CD4-positive, alpha-beta T cell (primary cell): Measurements from ENCODE around the gene THADA. TPM values are rescaled to one million over a fixed set of nuclear protein-coding genes. Genes with fewer than 3 reads are reported as not detected.
A peak's percentile ranks its signal among the peaks of the same experiment; 100 is the strongest.

Experiments used
- ATAC-seq: fragments of 200-7000 bp; cut with Tn5 transposase; one replicate; pipeline ENCODE4 v1.10.0; 2022; ENCODE audit warnings: mild to moderate bottlenecking; ENCODE audit not compliant: poor library complexity
- CTCF ChIA-PET: fragments of 350-600 bp; sonication (Branson Sonifier 250); formaldehyde crosslinking; loops from one replicate; lab custom pipeline; 2021; ENCODE audit warnings: antibody characterized with exemption, inconsistent platforms; lab: Charles Lee
- POLR2A ChIA-PET: fragments of 350-600 bp; sonication (Branson Sonifier 250); formaldehyde crosslinking; loops from one replicate; lab custom pipeline; 2021; ENCODE audit warnings: antibody characterized with exemption, inconsistent platforms; lab: Charles Lee
- DNase-seq, 14 experiments: peaks; one replicate each; pipeline ENCODE4 v3.0.0-alpha.2; 2013 to 2020; ENCODE audit warnings: mixed read lengths in 2 of 14
- H3K27ac ChIP-seq, 2 donors: one replicate each; pipeline versions ENCODE4 v1.5.1 to v1.7.0; 2013; ENCODE audit warnings: low read length in 2 of 2, low read depth in 1 of 2, mild to moderate bottlenecking in 1 of 2
- H3K27me3 ChIP-seq, 2 experiments: 1 replicate in 1 of 2; 2 replicates in 1 of 2; pipeline versions ENCODE4 v1.6.1 to v1.7.0; 2013; ENCODE audit warnings: low read length in 2 of 2, control low read depth in 1 of 2, mild to moderate bottlenecking in 1 of 2, moderate library complexity in 1 of 2; ENCODE audit not compliant: insufficient read depth in 2 of 2, control insufficient read depth in 1 of 2
- H3K36me3 ChIP-seq: one replicate; pipeline ENCODE4 v1.6.1; 2013; ENCODE audit warnings: low read length, control low read depth; ENCODE audit not compliant: insufficient read depth
- H3K4me1 ChIP-seq: one replicate; pipeline ENCODE4 v1.6.1; 2013; ENCODE audit warnings: low read length, control low read depth; ENCODE audit not compliant: insufficient read depth
- H3K4me3 ChIP-seq: one replicate; pipeline ENCODE4 v1.5.1; 2013; ENCODE audit warnings: mild to moderate bottlenecking, low read length, moderate library complexity
- H3K9me3 ChIP-seq, 2 experiments: 1 replicate in 1 of 2; 2 replicates in 1 of 2; pipeline versions ENCODE4 v1.6.1 to v1.7.0; 2013; ENCODE audit warnings: low read length in 2 of 2, mild to moderate bottlenecking in 2 of 2, control low read depth in 1 of 2, moderate library complexity in 1 of 2; ENCODE audit not compliant: control insufficient read depth in 1 of 2, insufficient read depth in 1 of 2
- H3K27ac Mint-ChIP-seq: one replicate; pipeline ENCODE4 v1.8.0; 2020; ENCODE audit warnings: mixed read lengths
- H3K27me3 Mint-ChIP-seq: one replicate; pipeline ENCODE4 v1.8.0; 2021; ENCODE audit warnings: mixed read lengths
- H3K36me3 Mint-ChIP-seq: one replicate; pipeline ENCODE4 v1.8.0; 2021; ENCODE audit warnings: low read depth, mixed read lengths
- H3K4me1 Mint-ChIP-seq: one replicate; pipeline ENCODE4 v1.8.0; 2021; ENCODE audit warnings: low read depth, mixed read lengths
- H3K4me3 Mint-ChIP-seq: one replicate; pipeline ENCODE4 v1.8.0; 2020; ENCODE audit warnings: mild to moderate bottlenecking, mixed read lengths
- H3K9me3 Mint-ChIP-seq: one replicate; pipeline ENCODE4 v1.8.0; 2020; ENCODE audit warnings: mixed read lengths
- intact Hi-C, 2 experiments: fragments of 100-400 bp; cut with DNase I in 1 of 2; cut with micrococcal nuclease in 1 of 2; formaldehyde crosslinking; loops; one replicate each; pipeline versions ENCODE4 v1.15.1 to v1.9.0; 2023 to 2025; cut with DNase I, micrococcal nuclease
- total RNA-seq, 174 experiments: library from RNA in 2 of 174; stranded (reverse) in 2 of 174; gene quantifications; one replicate each; pipeline ENCODE4 v1.2.3 and lab custom pipeline; 2021 to 2026
- TF ChIP-seq, protein P1 (sequence below): fragments of 200-600 bp; IDR thresholded peaks from one replicate; pipeline ENCODE4 v1.8.0; 2022; ENCODE audit warnings: antibody characterized with exemption, mild to moderate bottlenecking

The THADA gene
- total RNA-seq, 2 experiments from 2014 or later = 29.3 to 32.9 TPM

- ATAC-seq (no peak), DNase-seq (no peak)
- peaks cover 38% of the 10 kb centered on the region for H3K36me3 Mint-ChIP-seq
- peaks cover 21% of the 10 kb centered on the region for H3K4me1 ChIP-seq
- ChIA-PET POLR2A (interaction anchor here (1.5 to 2.4 kb wide), 2 partner anchors 18 to 784 kb away, joined by 6 to 22 read pairs; no protein-coding TSS in a partner anchor), CTCF (interaction anchor here (3.8 kb wide), 1 partner anchor 18 kb away, joined by 16 read pairs; no protein-coding TSS in a partner anchor)
- no peaks in the 10 kb centered on the region for H3K27me3 ChIP-seq
- H3K9me3 ChIP-seq = no peaks in the 10 kb centered on the region
- peaks cover 18% of the 10 kb centered on the region for H3K36me3 ChIP-seq
- H3K4me3 Mint-ChIP-seq = peak overlapping the region; percentile 97
- H3K27me3 Mint-ChIP-seq = no peaks in the 10 kb centered on the region
- intact Hi-C loops = loop anchor here in 1 of 2 experiments (5.0 to 10.0 kb wide), 4 partner anchors 180 to 1750 kb away; partner anchors contain the start of genes CAMKMT, DYNC2LI1 and PREPL
- TF ChIP-seq, protein P1, sequence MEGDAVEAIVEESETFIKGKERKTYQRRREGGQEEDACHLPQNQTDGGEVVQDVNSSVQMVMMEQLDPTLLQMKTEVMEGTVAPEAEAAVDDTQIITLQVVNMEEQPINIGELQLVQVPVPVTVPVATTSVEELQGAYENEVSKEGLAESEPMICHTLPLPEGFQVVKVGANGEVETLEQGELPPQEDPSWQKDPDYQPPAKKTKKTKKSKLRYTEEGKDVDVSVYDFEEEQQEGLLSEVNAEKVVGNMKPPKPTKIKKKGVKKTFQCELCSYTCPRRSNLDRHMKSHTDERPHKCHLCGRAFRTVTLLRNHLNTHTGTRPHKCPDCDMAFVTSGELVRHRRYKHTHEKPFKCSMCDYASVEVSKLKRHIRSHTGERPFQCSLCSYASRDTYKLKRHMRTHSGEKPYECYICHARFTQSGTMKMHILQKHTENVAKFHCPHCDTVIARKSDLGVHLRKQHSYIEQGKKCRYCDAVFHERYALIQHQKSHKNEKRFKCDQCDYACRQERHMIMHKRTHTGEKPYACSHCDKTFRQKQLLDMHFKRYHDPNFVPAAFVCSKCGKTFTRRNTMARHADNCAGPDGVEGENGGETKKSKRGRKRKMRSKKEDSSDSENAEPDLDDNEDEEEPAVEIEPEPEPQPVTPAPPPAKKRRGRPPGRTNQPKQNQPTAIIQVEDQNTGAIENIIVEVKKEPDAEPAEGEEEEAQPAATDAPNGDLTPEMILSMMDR = no peak
- H3K4me1 Mint-ChIP-seq = peaks cover 35% of the 10 kb centered on the region
- no peak overlapping the region for H3K27ac ChIP-seq
- H3K9me3 Mint-ChIP-seq = no peaks in the 10 kb centered on the region
- H3K27ac Mint-ChIP-seq = peak overlapping the region; percentile 93
- H3K4me3 ChIP-seq = peak overlapping the region; percentile 84
These were observed 963 bp downstream of the THADA start for GRCh38 chr2:43594875-43595274.

DNA sequence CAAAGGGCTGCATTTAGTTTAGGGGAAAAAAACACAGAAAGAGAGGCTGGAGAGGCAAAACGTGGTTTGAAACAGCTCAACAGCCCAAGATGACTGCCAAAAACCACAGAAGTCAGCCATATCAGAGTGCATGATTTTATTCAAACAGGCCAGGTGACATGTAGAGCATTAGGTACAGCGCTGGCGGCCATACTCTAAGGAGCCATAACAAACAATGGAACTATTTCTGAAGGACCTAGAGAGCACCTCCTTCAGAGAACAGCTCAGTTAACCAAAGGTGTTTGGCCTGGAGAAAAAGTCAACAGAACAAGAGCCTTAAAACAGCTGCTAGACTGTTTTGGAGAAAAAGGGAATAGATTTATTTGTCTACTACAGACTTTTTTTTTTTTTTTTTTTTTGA is 2.6 kb downstream of the THADA start:
- Histone ChIP-seq H3K36me3 (peaks cover 28% of the 10 kb centered on the region), H3K4me1 (peaks cover 21% of the 10 kb centered on the region), H3K27me3 (no peaks in the 10 kb centered on the region), H3K9me3 (no peaks in the 10 kb centered on the region), H3K27ac (no peak overlapping the region), H3K4me3 (no peak overlapping the region)
- DNase-seq (no peak), ATAC-seq (no peak)
- CTCF ChIA-PET = interaction anchor here (0.9 kb wide), 1 partner anchor 33 kb away, joined by 3 read pairs; no protein-coding TSS in a partner anchor
- POLR2A ChIA-PET = no interaction called here
- Mint-ChIP-seq H3K9me3 (no peaks in the 10 kb centered on the region), H3K4me1 (peaks cover 35% of the 10 kb centered on the region), H3K4me3 (peak overlapping the region; percentile 71), H3K36me3 (peaks cover 51% of the 10 kb centered on the region), H3K27me3 (no peaks in the 10 kb centered on the region), H3K27ac (peak overlapping the region; percentile 71)
- intact Hi-C loops = loop anchor here in 1 of 2 experiments (10.0 kb wide), 3 partner anchors 182 to 1748 kb away; partner anchors contain the start of genes CAMKMT, DYNC2LI1 and PREPL
- TF ChIP-seq, protein P1 = no peak

GRCh38 chr2:43592443-43592842 is 3.4 kb downstream of the THADA start:
- Mint-ChIP-seq H3K36me3 (peaks cover 55% of the 10 kb centered on the region), H3K4me1 (peaks cover 35% of the 10 kb centered on the region), H3K4me3 (no peak overlapping the region), H3K27me3 (no peaks in the 10 kb centered on the region), H3K9me3 (no peaks in the 10 kb centered on the region), H3K27ac (no peak overlapping the region)
- no peak for ATAC-seq
- Histone ChIP-seq H3K9me3 (no peaks in the 10 kb centered on the region), H3K4me1 (peaks cover 21% of the 10 kb centered on the region), H3K27me3 (no peaks in the 10 kb centered on the region), H3K27ac (no peak overlapping the region), H3K36me3 (peaks cover 28% of the 10 kb centered on the region), H3K4me3 (no peak overlapping the region)
- DNase-seq = no peak
- TF ChIP-seq, protein P1 = no peak
- ChIA-PET POLR2A (no interaction called here), CTCF (no interaction called here)
- intact Hi-C loops = loop anchor here in 1 of 2 experiments (10.0 kb wide), 3 partner anchors 182 to 1748 kb away; partner anchors contain the start of genes CAMKMT, DYNC2LI1 and PREPL
